GM15510 (cell line): ENCODE measurements around the gene KRT79.

Source experiments
- POLR2A ChIP-seq: IDR thresholded peaks from 3 replicates; pipeline ENCODE4 v1.6.1; 2011; ENCODE audit warnings: borderline replicate concordance; ENCODE audit not compliant: insufficient read length; ENCODE audit errors: extremely low read depth

KRT79 gene

GRCh38 chr12:52819731-52820510 is 14.2 kb downstream of the KRT79 start:
- TF ChIP-seq POLR2A: no peak

- no peak for TF ChIP-seq POLR2A
Measured at GRCh38 chr12:52818887-52819420, 15.2 kb downstream of the KRT79 start.

- no peak for TF ChIP-seq POLR2A
Measured at GRCh38 chr12:52818388-52818787, 15.7 kb downstream of the KRT79 start.

GRCh38 chr12:52817699-52818238 is 16.3 kb downstream of the KRT79 start:
- TF ChIP-seq POLR2A: no peak

- no peak for TF ChIP-seq POLR2A
Measured at GRCh38 chr12:52817003-52817698, 17.0 kb downstream of the KRT79 start.

GRCh38 chr12:52815676-52816588 is 18.2 kb downstream of the KRT79 start:
- TF ChIP-seq POLR2A: no peak

- TF ChIP-seq POLR2A: no peak
Measured at GRCh38 chr12:52815161-52815560, 18.9 kb downstream of the KRT79 start.

- no peak for TF ChIP-seq POLR2A
Measured at GRCh38 chr12:52814710-52815155, 19.4 kb downstream of the KRT79 start.

GRCh38 chr12:52813885-52814709 is 20.0 kb downstream of the KRT79 start, which contains the start of gene KRT4:
KRT4 (minus strand) TSS chr12:52814116; CDS start chr12:52814058, 58 bp downstream.
- no peak for TF ChIP-seq POLR2A

- TF ChIP-seq POLR2A: no peak
Measured at GRCh38 chr12:52813203-52813819, 20.8 kb downstream of the KRT79 start.

GRCh38 chr12:52812749-52813148 is 21.4 kb downstream of the KRT79 start:
- TF ChIP-seq POLR2A: no peak

- no peak for TF ChIP-seq POLR2A
Measured at GRCh38 chr12:52812073-52812400, 22.1 kb downstream of the KRT79 start.
